ENCODE data around the gene ZBTB8OS.
"Not testable (repeated sequence)": the region's sequence is repeated elsewhere in the genome, so short reads cannot be mapped to it uniquely, and the experiment has no call there.

Gene ZBTB8OS

DNA sequence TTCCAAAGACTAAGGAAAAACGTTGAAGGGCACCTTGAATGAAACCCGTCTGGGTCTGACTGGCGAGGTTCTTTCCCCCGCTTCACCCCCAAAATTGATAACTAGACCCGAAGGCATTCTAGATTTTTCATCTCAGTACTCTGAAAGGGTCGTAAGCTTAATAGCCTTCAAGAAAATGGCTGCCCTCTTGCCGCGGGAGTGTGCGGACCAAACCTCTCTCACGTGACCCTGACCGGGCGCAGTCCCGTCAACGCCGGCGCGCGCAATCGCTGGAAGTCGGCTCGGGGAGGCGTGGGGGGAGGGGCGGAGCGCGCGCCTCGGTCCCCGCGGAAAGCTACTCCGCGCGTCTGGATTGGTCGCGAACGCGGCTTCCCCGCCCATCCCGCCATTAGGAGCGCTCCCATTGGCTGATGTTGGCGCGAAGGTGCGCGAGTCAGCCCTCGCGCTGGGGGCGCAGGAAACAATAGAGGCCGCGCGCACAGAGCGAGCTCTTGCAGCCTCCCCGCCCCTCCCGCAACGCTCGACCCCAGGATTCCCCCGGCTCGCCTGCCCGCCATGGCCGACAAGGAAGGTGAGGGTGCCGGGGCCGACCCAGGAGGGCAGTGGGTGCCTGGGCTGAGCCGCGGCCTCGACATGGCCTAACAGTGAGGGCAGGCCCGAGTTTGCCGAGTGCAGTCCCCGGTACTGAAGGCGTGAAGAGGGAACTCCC, 556 bp upstream of the ZBTB8OS start, which contains the start of gene RBBP4:
Gene RBBP4 (plus strand): TSS at position 457 of the 709 bp plus-strand sequence. CDS start 99 bp downstream, at position 556.
- DNase-seq (ENCODE audit: low read depth): peak; percentile 95

- no peak for DNase-seq (ENCODE audit: low read depth)
Measured at GRCh38 chr1:32647308-32648134, 2.8 kb downstream of the ZBTB8OS start.

GRCh38 chr1:32644426-32644825, 5.9 kb downstream of the ZBTB8OS start:
- DNase-seq (ENCODE audit: low read depth): no peak

DNA sequence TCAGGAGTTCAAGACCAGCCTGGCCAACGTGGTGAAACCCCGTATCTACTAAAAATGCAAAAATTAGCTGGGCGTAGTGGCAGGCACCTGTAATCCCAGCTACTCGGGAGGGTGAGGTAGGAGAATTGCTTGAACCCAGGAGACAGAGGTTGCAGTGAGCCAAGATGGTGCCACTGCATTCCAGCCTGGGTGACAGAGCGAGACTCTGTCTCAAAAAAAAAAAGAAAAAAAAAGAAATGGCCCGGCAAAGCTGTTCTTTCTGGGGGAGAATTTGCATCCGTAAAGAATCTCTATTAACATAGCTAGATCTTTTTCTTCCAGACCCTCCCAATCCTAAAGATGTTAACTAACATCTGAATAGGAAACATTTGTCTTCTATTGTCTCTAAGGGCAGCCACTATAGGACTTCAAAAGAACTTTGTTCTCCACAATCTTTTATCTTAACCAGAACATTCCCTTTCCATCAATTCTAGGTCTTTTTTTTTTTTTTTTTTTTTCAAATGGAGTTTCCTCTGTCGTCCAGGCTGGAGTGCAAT, 8.0 kb downstream of the ZBTB8OS start:
- DNase-seq (ENCODE audit: low read depth): not testable (repeated sequence)

DNA sequence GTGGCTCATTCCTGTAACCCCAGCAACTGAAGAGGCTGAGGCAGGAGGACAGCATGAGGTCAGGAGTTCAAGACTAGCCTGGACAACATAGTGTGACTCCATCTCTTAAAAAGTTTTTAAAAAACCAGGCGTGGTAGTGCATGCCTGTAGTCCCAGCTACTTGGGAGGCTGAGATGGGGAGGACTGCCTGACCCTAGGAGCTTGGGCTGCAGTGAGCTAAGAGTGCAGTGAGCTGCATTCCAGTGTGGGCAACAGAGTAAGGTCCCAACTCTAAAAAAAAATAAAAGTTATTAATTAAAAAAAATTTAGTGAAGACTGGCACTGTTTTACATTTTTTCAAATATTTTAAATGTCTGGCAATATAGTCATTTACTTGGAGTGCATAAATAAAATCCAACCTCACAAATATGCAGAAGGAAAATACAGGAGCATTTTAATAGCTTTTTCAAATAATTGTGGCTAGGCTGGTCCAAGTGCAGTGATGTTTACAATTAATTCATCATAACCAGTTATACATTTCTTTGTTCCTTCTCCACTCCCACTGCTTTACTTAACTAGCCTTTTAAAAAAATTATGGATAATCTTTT, 10.8 kb downstream of the ZBTB8OS start:
- DNase-seq (ENCODE audit: low read depth): no peak

- DNase-seq (ENCODE audit: low read depth): no peak
Measured at GRCh38 chr1:32636914-32637645, 13.3 kb downstream of the ZBTB8OS start.

DNA sequence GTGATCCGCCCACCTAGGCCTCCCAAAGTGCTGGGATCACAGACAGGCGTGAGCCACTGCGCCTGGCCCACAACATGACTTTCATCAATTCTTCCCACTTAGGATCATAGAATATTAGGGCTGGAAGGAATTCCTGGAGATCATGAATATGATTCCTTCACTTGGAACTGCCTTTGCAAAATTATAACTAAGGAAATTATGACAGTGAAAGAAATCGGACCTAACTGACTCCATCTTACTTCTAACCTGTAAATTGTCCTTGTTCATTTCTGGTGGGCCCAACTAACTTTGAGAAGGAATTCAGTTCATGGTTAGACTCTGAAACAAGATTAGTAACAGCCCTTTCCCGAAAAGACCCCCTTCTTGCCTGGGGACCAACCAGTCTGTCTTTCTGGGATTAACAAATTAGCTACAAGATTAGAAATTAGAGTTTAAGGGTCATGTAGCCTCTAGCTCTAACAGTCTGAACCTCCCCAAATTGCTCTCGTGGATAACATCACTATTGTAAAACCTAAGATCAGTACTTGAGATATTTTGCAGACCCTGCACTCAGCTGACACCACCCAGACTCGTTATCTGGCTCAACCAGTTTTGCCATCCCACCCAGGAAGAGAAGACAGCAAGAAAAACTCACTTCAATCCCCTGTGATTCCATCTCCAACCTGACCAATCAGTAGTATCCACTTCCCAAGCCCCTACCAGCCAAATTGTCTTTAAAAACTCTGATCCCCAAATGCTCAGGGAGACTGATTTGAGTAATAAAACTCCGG, 14.7 kb downstream of the ZBTB8OS start:
- no peak for DNase-seq (ENCODE audit: low read depth)

DNA sequence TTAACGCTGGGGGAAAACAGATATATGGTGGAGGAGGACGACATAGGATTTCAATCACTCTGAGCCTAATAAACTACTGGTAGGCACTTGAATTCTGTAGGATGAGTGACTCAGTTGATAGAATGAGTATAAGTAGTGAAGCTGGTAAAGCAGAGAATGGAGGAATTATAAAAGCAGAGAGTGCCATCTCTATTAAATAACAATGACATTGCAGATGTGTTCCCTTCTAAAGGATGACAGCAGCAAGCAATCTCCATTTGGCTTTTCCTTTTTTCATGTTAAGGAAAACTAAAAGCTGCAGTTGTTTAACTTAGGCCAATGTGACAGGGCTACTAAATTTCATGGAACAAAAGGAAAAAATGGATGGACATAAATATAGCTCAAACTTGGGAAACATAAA, 17.5 kb downstream of the ZBTB8OS start:
- no peak for DNase-seq (ENCODE audit: low read depth)

DNA sequence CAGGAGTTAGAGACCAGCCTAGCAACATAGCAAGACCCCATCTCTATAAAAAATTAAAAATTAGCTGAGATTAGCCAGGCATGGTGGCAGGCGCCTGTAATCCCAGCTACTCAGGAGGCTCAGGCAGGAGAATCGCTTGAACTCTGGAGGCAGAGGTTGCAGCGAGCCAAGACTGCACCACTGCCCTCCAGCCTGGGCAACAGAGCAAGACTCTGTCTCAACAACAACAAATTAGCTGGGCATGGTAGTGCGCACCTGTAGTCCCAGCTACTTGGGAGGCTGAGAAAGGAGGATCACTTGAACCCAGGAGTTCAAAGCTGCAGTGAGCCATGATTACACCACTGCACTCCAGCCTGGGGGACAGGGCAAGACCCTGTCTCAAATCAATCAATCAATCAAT, 20.2 kb downstream of the ZBTB8OS start:
- DNase-seq (ENCODE audit: low read depth): not testable (repeated sequence)

DNA sequence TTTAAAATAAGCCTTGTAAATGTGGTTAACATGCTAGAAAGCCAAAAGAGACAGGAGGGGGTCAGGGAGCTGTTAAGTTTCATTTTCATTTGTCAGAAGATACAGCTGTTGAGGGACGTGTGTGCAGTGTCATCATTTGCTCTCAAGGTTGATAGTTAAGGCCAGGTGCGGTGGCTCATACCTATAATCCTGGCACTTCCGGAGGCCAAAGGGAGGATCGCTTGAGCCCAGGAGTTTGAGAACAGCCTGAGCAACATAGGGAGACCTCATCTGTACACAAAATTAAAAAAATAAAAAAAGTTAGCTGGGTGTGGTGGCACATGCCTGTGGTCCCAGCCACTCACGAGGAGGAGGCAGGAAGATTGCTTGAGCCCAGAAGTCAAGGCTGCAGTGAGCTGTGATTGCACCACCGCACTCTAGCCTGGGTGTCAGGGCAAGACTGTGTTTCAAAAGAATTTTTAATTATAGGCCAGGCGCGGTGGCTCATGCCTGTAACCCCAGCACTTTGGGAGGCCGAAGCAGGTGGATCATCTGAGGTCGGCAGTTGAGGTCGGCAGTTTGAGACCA, 22.7 kb downstream of the ZBTB8OS start:
- DNase-seq (ENCODE audit: low read depth): no peak

DNA sequence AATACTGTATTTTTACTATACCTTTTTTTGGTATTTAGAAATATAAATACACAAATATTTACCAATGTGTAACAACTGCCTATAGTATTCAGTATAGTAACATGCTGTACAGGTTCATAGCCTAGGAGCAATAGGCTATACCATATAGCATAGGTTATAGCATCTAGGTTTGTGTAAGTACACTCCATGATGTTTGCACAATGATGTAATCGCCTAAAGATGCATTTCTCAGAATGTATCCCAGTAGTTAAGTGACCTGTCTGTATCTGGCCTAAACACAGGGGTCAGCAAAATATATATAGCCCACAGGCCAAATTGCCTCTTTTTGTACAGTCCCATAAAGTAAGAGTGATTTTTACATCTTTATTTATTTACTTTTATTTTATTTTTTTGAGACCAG, 24.2 kb downstream of the ZBTB8OS start:
- DNase-seq (ENCODE audit: low read depth): no peak

GRCh38 chr1:32623775-32624174, 26.6 kb downstream of the ZBTB8OS start:
- DNase-seq (ENCODE audit: low read depth): no peak

DNA sequence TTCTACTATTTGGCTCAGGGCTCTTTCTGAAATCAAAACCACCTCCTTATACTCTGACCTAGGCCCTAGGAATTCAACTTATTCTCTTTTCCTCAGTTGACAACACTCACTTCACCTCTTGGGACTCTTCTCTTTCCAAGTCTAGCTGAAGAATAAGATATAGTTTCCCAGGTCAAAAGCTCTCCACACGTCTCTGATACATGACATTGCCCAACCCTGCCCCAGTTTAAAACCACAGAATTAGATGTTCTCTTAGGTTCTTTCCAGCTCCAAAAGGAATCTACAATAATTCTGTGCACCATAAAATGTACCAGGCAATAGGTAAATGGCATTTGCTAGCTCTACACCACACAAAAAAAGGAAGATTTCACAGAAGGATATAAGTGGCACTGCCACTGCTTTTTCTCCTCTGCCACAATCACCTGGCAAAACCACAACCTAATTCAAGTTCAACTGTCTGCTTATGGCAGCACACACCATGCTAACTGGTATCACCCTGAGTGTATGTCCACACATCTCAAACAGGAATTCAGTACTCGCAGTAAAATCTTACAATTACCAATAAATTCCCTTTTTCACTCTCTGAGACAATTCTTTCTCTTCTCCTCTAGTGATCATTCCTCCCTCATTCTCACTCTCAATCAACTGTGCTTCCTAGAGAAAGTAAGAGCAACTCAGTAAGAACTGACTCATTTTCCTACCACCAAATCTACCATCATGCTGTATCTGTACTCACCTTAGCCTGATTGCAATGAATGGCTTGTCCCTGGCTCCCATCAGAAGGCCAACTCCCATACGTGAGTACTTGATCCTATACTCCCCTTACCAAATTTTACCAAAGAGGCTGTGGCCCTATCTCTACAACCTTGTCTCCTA, 27.3 kb downstream of the ZBTB8OS start:
- DNase-seq (ENCODE audit: low read depth): no peak

GRCh38 chr1:32622205-32622604, 28.1 kb downstream of the ZBTB8OS start:
- DNase-seq (ENCODE audit: low read depth): no peak

- no peak for DNase-seq (ENCODE audit: low read depth)
Measured at GRCh38 chr1:32619701-32620485, 30.5 kb downstream of the ZBTB8OS start.

DNA sequence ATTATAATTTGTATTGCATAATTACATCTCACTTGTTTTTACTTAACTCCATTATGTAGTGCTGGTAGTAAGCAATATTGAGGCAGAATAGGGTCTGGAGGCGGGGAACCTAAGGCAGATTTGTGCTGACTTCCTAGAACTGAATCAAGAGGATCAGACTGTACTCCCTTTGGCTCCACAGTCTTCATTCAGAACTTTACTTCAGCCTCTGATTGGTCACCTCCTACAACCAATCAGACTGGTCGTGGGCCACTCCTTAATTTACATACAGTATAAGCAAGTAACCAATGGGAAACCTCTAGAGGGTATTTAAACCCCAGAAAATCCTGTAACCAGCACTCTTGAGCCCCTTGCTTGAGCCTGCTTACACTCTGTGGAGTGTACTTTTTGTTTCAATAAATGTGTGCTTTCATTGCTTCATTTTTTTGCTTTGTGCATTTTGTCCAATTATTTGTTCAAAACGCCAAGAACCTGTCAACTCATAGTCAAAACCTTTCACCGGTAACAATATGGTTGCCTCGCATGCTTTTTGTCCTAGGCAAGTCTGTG, 31.6 kb downstream of the ZBTB8OS start:
- no peak for DNase-seq (ENCODE audit: low read depth)

DNA sequence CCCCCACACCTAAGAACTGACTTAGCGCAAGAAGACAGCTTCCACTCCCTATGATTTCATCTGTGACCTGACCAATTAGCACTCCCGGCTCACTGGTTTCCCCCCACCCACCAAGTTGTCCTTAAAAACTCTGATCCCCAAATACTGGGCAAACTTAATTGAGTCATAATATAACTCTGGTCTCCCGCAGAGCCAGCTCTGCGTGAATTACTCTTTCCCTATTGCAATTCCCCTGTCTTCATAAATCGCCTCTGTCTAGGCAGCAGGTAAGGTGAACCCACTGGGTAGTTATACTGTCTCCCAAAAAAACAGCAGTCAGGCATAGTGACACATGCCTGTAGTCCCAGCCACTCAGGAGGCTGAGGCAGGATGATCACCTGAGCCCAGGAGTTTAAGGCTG, 36.9 kb downstream of the ZBTB8OS start:
- DNase-seq (ENCODE audit: low read depth): no peak

DNA sequence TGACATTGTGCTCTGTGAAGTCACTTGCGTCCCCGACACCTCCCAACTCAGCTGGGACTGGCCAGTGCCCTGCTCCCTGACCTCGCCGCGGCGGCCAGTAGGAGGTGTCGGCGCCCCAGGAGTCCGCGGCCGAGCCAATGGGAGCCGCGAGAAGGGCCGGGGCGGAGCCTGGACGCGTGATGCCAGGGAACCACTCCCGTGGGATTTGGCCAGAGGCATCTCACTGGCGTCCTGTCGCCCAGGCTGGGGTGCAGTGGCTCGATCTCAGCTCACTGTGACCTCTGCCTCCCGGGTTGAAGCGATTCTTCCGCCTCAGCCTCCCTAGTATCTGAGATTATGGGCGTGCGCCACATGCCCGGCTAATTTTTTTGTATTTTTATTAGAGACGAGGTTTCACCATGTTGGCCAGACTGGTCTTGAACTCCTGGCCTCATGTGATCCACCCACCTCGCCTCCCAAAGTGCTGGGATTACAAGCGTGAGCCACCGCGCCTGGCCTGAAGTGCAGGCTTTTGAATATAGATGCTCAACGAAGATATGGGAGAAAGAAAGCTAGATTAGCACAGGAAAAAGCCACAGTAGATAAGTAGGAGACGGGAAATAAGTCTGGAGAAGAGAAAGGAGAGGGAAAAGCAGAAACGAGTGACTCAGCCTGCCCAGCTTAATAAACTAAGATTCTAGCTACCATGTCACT, 38.0 kb downstream of the ZBTB8OS start:
- DNase-seq (ENCODE audit: low read depth): peak; percentile 17

Measured in T follicular helper cell (primary cell).